Activated CD4-positive, alpha-beta T cell treated with anti-CD3 and anti-CD28 coated beads, Interleukin-2, Interleukin-6, amounts not matched to agents 100 ng/mL and 50 ng/mL, durations not matched to agents 16 hours and 8 hours (primary cell): Measurements from ENCODE around the gene VPS13C.
A peak's percentile ranks its signal among the peaks of the same experiment; 100 is the strongest.
"Not testable (repeated sequence)": the region's sequence is repeated elsewhere in the genome, so short reads cannot be mapped to it uniquely, and the experiment has no call there.

ENCODE experiments used
- DNase-seq: peaks from one replicate; pipeline ENCODE4 v3.0.0-alpha.2; 2020

Gene VPS13C

GRCh38 chr15:62068810-62069167 is 8.5 kb upstream of the VPS13C start:
- DNase-seq, result no peak

- DNase-seq, result peak; percentile 32
These were observed 8.0 kb upstream of the VPS13C start for GRCh38 chr15:62068071-62068809.

DNA sequence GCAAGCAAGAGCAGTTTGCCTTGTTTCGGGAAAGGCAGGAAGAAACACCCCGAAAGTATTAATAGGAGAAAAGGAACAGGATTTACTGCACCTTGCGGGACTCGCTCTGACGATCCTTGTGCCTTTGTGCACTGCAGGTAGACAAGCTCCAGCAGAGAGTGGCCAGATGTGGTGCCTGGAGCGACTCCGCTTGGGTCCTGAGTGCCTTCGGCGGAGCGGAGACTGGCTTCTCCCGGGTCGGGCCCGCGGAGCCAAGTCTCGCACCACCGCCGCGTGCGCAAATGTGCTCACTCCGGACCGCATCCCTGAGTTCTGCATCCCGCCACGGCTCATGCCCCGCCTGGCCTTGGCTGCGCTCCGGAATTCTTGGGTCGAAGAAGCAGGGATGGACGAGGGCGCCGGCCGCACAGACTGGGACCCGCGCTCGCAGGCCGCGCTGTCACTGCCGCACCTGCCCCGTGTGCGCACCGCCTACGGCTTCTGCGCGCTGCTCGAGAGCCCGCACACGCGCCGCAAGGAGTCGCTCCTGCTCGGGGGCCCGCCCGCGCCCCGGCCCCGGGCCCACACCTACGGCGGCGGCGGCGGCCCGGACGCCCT is 7.3 kb upstream of the VPS13C start:
- DNase-seq, result peak; percentile 21

- DNase-seq, result peak; percentile 55
These were observed 6.6 kb upstream of the VPS13C start, which contains the start of gene C2CD4A for GRCh38 chr15:62066663-62067447. C2CD4A (plus strand) TSS chr15:62066977; CDS start chr15:62067614, 637 bp downstream.

DNA sequence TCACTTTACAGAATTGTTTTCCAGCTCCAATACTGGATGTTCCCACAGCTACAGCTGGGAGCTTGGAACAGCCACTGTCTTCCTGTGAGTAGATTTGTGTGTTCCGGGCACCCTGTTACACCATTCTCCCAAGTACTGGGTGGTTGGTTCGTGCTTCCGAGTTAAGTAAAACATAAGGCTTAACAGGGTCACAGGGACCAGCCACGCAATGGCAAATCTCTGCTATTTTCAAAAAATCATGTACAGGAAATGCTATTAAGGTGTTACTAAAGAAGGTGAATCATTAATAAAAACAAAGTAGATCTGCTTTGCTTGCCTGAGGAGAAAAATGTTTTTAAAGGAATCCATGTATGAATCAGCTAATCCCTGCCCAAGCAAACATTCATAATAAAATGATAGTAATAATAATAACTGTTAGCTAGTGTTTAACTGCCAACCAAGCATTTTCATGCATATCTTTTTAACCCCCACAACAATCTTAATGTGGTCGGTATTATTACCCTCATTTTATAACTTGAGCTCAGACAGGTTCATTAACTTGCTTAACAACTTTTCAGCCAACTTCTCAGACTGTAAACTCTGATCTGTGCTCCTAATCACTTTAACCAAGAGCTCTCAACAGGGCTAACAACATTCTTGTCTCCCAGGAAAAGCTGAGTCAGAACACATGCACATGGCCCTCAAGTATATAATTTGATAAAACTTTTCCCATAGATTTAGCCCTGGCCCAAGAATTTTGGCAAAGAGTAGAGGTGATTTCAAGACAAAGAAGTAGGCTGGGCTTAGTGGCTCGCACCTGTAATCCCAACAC is 3.8 kb upstream of the VPS13C start:
- no peak for DNase-seq

DNA sequence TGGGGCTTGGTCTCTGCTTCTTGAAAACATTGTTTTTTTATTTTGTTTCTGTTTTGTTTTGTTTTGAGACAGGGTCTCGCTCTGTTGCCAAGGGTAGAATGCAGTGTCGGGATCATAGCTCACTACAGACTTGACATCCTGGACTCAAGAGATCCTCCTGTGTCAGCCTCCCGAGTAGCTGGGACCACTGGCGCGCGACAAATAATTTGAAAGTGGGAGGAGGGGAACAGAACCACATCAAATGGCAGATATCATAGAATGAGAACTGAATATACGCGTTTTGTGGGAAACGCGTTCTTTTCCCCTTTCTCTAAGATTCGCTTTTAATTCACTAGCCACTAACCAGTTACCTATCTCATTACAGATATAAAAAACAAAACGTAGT is 641 bp upstream of the VPS13C start:
- DNase-seq, result no peak

DNA sequence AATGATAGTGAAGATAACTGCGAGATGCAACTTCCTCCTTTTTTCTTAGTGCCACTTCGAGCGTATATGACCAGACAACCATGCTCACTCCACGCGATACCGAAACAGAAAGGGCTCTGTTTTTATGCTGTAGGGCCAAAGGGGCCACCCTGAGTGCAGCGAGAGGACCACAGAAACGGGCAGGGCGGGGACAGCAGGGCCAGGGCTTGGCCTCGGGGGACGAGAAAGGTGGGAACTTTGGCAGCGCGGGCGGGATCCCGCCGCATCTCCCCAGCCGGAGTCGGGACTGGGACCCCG is 483 bp downstream of the VPS13C start:
- peak; percentile 83 for DNase-seq

- DNase-seq, result no peak
These were observed 985 bp downstream of the VPS13C start for GRCh38 chr15:62059108-62059815.

DNA sequence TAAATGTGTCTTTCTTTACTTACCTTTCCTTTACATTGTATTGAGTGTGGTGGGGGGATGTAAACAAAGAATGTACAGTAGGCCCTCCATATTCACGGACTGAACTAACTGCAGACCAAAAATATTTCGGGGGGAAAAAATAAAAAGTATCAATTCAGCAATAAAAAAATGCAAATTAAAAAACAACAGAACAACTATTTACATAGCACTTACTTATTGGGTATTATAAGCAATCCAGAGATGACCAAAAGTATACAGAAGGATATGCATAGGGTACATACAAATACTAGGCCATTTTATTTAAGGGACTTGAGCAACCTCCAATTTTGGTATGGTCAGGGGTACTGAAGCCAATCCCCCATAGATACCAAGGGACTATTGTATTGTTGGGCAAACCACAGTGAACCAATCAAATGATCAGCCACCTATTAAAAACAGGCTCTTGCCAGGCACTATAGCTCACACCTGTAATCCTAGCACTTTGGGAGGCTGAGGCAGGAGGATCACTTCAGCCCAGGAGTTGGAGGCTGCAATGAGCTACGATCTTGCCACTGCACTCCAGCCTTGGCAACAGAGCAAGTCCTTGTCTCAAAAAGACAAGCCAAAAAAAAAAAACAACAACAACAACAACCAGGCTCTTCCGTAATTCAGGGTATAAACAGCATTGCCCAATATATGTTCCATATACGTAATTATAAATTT is 1.8 kb downstream of the VPS13C start:
- DNase-seq, result no peak

DNA sequence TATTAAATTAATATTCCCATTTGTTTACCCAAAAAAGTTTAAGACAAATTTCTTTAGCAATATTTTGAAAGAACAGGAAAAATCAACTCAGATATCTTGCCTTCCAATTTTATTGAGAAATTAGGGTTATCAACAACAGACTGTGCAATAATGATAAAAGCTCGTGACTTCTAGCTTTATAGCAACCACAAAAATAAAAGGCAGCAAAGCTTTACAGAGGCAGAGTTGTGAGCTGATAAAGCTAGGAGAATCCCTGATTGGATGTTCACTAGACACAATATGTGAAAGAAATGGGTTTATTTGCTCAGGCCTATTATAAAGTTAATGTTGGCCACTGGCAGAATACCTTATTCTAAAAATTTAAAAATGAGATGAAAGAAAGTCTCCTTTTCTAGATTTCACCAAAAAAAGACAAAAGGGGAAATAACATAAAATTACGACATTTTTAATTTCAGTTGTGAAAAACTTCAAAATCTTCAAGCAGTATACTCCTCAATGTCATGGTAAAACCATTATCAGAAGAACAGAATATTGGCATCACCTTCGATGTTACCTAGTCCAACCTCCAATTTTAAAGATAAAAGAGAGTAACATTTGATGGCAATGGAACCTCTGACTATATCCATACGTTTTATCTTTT is 2.8 kb downstream of the VPS13C start:
- no peak for DNase-seq

- no peak for DNase-seq
These were observed 5.3 kb downstream of the VPS13C start for GRCh38 chr15:62054979-62055378.

- no peak for DNase-seq
These were observed 6.7 kb downstream of the VPS13C start for GRCh38 chr15:62053439-62054085.

DNA sequence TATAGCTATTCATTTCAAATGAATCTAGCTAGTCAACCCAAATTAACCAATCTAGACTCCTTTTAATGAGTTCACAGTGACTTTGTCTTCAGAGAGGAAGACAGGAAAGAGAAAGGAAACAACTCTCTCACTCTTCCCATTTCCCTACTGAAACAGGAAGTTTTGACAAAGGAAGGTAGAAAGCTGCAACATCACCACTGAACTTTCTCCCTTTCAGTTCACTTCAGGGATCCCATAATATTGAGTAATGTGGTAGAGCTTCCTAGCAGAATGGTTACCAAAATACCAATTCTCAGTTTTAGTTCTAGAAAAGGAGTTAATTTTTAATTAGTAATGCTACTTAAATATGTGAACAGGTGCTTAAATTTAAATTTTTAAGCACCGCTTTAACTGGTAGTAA is 7.5 kb downstream of the VPS13C start:
- no peak for DNase-seq

- DNase-seq, result no peak
These were observed 9.1 kb downstream of the VPS13C start for GRCh38 chr15:62051166-62051565.

- DNase-seq, result no peak
These were observed 10.1 kb downstream of the VPS13C start for GRCh38 chr15:62050115-62050514.

DNA sequence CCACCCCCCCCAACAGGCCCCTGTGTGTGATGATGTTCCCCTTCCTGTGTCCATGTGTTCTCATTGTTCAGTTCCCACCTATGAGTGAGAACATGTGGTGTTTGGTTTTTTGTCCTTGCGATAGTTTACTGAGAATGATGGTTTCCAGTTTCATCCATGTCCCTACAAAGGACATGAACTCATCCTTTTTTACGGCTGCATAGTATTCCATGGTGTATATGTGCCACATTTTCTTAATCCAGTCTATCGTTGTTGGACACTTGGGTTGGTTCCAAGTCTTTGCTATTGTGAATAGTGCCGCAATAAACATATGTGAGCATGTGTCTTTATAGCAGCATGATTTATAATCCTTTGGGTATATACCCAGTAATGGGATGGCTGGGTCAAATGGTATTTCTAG is 12.0 kb downstream of the VPS13C start:
- DNase-seq, result not testable (repeated sequence)

GRCh38 chr15:62047282-62047827 is 12.9 kb downstream of the VPS13C start:
- DNase-seq, result no peak

DNA sequence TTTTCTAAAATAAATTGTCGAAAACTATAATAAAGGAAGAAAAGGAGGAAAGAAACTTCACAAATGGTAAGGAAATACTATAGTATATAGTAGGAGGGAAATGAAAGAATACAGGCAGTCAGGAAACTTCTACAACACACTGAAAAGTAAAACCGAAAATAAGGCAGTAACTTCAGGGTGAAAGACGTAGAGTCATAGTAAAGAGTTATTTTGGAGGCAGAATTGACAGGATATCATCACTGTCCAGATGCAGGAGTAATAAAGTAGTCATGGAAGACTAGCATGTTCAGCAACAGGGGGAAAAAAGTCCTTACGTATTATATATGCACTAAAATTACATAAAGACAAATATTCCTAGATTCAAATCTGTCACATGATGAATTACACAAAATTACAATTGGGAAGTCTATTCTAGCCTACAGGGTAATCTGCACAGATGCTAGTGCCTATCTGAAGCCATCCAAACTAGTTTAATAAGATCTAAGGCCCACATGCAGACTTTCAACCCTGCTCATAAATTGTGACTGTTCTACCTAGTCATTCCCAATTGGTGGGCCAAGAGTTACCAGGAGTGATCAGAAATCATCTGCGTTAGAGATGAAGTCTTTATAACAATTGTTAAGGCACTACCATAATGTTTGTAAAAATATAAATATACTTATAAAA is 14.0 kb downstream of the VPS13C start:
- DNase-seq, result peak; percentile 35

- DNase-seq, result peak; percentile 8
These were observed 24.9 kb downstream of the VPS13C start for GRCh38 chr15:62035256-62035924.
